ENCODE measurements around the gene TRIM39. TPM values are rescaled to one million over a fixed set of nuclear protein-coding genes. Genes with fewer than 3 reads are reported as not detected.
A peak's percentile ranks its signal among the peaks of the same experiment; 100 is the strongest.

TRIM39 gene
- total and polyA plus RNA-seq, 9 of the 15 experiments (the other 6 are each of a cell fraction or from before 2014, with no cell fraction given), result 5.6 to 17.7 (median 12.8) TPM

GRCh38 chr6:30340589-30341054 is 13.9 kb downstream of the TRIM39 start (continued):
- TF ChIP-seq MYC (IDR thresholded peaks at IDR 0.05; ENCODE audit: low read depth, low read length) (no peak), MYC (CRISPR knock-in tag; IDR thresholded peaks at IDR 0.05; ENCODE audit: borderline replicate concordance, low read depth) (no peak), CREB1 (IDR thresholded peaks at IDR 0.05) (0 out of 2 replicates have a peak, but pooled peaks have one; percentile 13), CREB1 (CRISPR knock-in tag; IDR thresholded peaks at IDR 0.05) (no peak), RNF2 (IDR thresholded peaks at IDR 0.05) (no peak; the same call in 1 of the 2 replicates), ARNT (IDR thresholded peaks at IDR 0.05) (peak in 1 of 2 experiments; percentile 45; a peak in 1 of 4 replicates), HMG20A (CRISPR knock-in tag; conservative IDR thresholded peaks at IDR 0.05) (no peak), CREM (IDR thresholded peaks at IDR 0.05; ENCODE audit: low read depth) (peak; percentile 44; the same call in 1 of the 2 replicates), ZNF764 (CRISPR knock-in tag; IDR thresholded peaks at IDR 0.05; ENCODE audit: low read depth) (no peak), GABPB2 (CRISPR knock-in tag; conservative IDR thresholded peaks at IDR 0.05) (no peak), RB1 (IDR thresholded peaks at IDR 0.05; ENCODE audit: low read depth) (no peak), ATF3 (IDR thresholded peaks at IDR 0.05) (peak; percentile 40; the same call in 1 of the 2 replicates), ATF3 (CRISPR knock-in tag; conservative IDR thresholded peaks at IDR 0.05) (no peak), ZNF217 (CRISPR knock-in tag; IDR thresholded peaks at IDR 0.05) (no peak), FOSL1 (tag; conservative IDR thresholded peaks at IDR 0.05) (peak; percentile 95), ZNF668 (CRISPR knock-in tag; IDR thresholded peaks at IDR 0.05) (no peak), CTCFL (IDR thresholded peaks at IDR 0.05; ENCODE audit: borderline replicate concordance, insufficient read depth, low read depth, low read length, poor library complexity, severe bottlenecking) (no peak), PCBP1 (IDR thresholded peaks at IDR 0.05; ENCODE audit: low read depth, low read length, poor library complexity, severe bottlenecking) (no peak), TCF3 (CRISPR knock-in tag; IDR thresholded peaks at IDR 0.05) (peak; percentile 59), ZNF212 (CRISPR knock-in tag; IDR thresholded peaks at IDR 0.05) (no peak), ZFP30 (CRISPR knock-in tag; IDR thresholded peaks at IDR 0.05; ENCODE audit: borderline replicate concordance) (no peak), E2F3 (CRISPR knock-in tag; IDR thresholded peaks at IDR 0.05) (no peak), ZFX (CRISPR knock-in tag; IDR thresholded peaks at IDR 0.05) (no peak), EP300 (IDR thresholded peaks at IDR 0.05; ENCODE audit: low read length) (peak; percentile 89)
- TF ChIP-seq, protein P1, sequence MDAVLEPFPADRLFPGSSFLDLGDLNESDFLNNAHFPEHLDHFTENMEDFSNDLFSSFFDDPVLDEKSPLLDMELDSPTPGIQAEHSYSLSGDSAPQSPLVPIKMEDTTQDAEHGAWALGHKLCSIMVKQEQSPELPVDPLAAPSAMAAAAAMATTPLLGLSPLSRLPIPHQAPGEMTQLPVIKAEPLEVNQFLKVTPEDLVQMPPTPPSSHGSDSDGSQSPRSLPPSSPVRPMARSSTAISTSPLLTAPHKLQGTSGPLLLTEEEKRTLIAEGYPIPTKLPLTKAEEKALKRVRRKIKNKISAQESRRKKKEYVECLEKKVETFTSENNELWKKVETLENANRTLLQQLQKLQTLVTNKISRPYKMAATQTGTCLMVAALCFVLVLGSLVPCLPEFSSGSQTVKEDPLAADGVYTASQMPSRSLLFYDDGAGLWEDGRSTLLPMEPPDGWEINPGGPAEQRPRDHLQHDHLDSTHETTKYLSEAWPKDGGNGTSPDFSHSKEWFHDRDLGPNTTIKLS (IDR thresholded peaks at IDR 0.05; ENCODE audit: borderline replicate concordance, low read depth), result no peak
- TF ChIP-seq, protein P2, sequence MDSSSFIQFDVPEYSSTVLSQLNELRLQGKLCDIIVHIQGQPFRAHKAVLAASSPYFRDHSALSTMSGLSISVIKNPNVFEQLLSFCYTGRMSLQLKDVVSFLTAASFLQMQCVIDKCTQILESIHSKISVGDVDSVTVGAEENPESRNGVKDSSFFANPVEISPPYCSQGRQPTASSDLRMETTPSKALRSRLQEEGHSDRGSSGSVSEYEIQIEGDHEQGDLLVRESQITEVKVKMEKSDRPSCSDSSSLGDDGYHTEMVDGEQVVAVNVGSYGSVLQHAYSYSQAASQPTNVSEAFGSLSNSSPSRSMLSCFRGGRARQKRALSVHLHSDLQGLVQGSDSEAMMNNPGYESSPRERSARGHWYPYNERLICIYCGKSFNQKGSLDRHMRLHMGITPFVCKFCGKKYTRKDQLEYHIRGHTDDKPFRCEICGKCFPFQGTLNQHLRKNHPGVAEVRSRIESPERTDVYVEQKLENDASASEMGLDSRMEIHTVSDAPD (CRISPR knock-in tag; IDR thresholded peaks at IDR 0.05), result no peak
